Measurements from ENCODE around the gene UBL7. TPM values are rescaled to one million over a fixed set of nuclear protein-coding genes. Genes with fewer than 3 reads are reported as not detected.

The UBL7 gene
- total and polyA plus RNA-seq, 2 of the 8 experiments (the other 6 are each of a cell fraction or from before 2014, with no cell fraction given) = 71.5 to 183 TPM

DNA sequence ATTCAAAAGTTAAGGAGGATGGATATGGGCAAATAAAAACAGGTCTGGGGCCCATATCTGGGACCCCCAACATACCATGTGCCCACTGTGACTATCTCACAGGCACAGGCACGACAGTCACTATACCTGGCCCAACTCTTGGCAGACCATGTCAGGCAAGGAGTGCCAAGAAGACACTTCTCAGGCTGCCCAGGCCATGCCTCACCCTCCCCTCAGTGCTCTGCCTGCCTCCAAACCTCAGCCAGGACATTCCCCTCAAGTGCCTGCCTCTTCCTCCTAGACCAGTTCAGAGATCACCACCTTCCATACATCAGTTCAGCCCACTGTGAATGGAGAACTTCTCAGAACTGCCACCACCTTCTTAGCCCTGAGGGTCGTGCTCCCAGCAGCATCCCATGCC, 22.8 kb downstream of the UBL7 start (continued):
- TF ChIP-seq, protein P1, sequence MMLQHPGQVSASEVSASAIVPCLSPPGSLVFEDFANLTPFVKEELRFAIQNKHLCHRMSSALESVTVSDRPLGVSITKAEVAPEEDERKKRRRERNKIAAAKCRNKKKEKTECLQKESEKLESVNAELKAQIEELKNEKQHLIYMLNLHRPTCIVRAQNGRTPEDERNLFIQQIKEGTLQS (IDR thresholded peaks at IDR 0.05; ENCODE audit: insufficient read depth, low read depth, low read length) = no peak
- TF ChIP-seq SRF (IDR thresholded peaks at IDR 0.05; ENCODE audit: low read depth, low read length) (no peak), PHF8 (conservative IDR thresholded peaks at IDR 0.05; ENCODE audit: low read depth, low read length) (no peak), NANOG (IDR thresholded peaks at IDR 0.05; ENCODE audit: insufficient read depth, low read depth, low read length, poor library complexity, severe bottlenecking) (no peak), POLR2A (IDR thresholded peaks at IDR 0.05; ENCODE audit: control extremely low read depth in 1 of 2, low read depth in 2 of 2, low read length in 2 of 2) (no peak), RAD21 (IDR thresholded peaks at IDR 0.05 in 1 of 2, conservative IDR thresholded peaks at IDR 0.05 in 1 of 2; ENCODE audit: low read depth in 2 of 2, low read length in 2 of 2) (no peak), KDM1A (IDR thresholded peaks at IDR 0.05; ENCODE audit: borderline replicate concordance, low read length) (no peak), GABPA (IDR thresholded peaks at IDR 0.05; ENCODE audit: borderline replicate concordance, insufficient read depth, low read length) (no peak), ZNF274 (IDR thresholded peaks at IDR 0.05; ENCODE audit: borderline replicate concordance, extremely low read depth, low read length) (no peak), ASH2L (IDR thresholded peaks at IDR 0.05; ENCODE audit: low read length) (no peak)

Data from H1 (cell line).